ENCODE results near the gene RBM5. TPM values are rescaled to one million over a fixed set of nuclear protein-coding genes. Genes with fewer than 3 reads are reported as not detected.

The RBM5 gene
- total RNA-seq, 1 donor from 2014 or later: 213 TPM

DNA sequence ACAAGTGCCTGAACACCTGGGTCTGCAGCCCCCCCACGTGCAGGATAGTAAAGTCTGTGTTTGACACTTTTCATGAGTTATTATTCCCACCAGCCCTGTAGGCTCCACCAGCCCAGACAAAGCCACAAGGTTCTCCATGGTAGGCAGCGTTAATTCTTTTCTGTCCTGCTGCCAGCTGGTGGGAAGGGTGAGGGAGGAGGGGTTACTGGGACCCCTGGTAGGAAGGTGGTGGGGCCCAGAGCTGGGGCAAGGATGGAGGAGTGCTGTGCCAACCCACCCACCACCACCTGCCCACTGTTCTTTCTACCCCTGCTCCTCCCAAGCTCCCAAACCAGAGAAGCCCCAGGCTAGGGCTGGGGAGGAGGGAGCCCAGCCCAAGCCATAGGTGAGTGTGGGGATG is 45.6 kb downstream of the RBM5 start:
- no peaks in the 10 kb centered on the region for H3K9me3 Mint-ChIP-seq (ENCODE audit: unreplicated experiment)
- H3K27me3 Mint-ChIP-seq (ENCODE audit: unreplicated experiment): no peaks in the 10 kb centered on the region
- H3K27ac Mint-ChIP-seq (ENCODE audit: unreplicated experiment): no peak overlapping the region
- DNase-seq (ENCODE audit: extremely low spot score, unreplicated experiment): no peak
- TF ChIP-seq, protein P1, sequence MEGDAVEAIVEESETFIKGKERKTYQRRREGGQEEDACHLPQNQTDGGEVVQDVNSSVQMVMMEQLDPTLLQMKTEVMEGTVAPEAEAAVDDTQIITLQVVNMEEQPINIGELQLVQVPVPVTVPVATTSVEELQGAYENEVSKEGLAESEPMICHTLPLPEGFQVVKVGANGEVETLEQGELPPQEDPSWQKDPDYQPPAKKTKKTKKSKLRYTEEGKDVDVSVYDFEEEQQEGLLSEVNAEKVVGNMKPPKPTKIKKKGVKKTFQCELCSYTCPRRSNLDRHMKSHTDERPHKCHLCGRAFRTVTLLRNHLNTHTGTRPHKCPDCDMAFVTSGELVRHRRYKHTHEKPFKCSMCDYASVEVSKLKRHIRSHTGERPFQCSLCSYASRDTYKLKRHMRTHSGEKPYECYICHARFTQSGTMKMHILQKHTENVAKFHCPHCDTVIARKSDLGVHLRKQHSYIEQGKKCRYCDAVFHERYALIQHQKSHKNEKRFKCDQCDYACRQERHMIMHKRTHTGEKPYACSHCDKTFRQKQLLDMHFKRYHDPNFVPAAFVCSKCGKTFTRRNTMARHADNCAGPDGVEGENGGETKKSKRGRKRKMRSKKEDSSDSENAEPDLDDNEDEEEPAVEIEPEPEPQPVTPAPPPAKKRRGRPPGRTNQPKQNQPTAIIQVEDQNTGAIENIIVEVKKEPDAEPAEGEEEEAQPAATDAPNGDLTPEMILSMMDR (IDR thresholded peaks at IDR 0.05): no peak
- H3K4me1 Mint-ChIP-seq (ENCODE audit: unreplicated experiment): peaks cover 11% of the 10 kb centered on the region
- no peaks in the 10 kb centered on the region for H3K36me3 Mint-ChIP-seq (ENCODE audit: unreplicated experiment)
- no peak overlapping the region for H3K4me3 Mint-ChIP-seq (ENCODE audit: unreplicated experiment)

DNA sequence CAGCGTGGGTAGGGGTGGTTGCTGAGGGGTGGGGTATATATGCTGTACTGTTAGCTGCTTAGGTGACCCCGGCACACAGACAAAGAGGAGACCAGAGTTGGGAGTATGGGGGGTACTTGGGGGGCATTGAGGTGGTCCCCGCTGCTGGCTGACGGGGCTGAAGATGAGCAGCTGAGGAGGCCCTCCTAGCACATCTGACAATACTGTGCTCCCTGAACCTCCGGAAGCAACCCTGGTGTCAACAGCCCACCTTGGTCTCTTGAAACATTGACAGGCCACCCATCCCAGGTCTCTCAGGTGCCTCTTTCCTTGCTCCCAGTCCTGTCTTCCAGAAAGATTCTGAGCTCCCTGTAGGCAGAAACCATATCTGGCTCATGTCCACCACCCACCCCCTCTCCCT is 47.2 kb downstream of the RBM5 start:
- Mint-ChIP-seq H3K27me3 (ENCODE audit: unreplicated experiment) (peaks cover under 1% of the 10 kb centered on the region), H3K4me1 (ENCODE audit: unreplicated experiment) (peaks cover 11% of the 10 kb centered on the region), H3K27ac (ENCODE audit: unreplicated experiment) (no peak overlapping the region), H3K36me3 (ENCODE audit: unreplicated experiment) (no peaks in the 10 kb centered on the region), H3K9me3 (ENCODE audit: unreplicated experiment) (no peaks in the 10 kb centered on the region), H3K4me3 (ENCODE audit: unreplicated experiment) (no peak overlapping the region)
- TF ChIP-seq, protein P1 (IDR thresholded peaks at IDR 0.05): no peak
- no peak for DNase-seq (ENCODE audit: extremely low spot score, unreplicated experiment)

DNA sequence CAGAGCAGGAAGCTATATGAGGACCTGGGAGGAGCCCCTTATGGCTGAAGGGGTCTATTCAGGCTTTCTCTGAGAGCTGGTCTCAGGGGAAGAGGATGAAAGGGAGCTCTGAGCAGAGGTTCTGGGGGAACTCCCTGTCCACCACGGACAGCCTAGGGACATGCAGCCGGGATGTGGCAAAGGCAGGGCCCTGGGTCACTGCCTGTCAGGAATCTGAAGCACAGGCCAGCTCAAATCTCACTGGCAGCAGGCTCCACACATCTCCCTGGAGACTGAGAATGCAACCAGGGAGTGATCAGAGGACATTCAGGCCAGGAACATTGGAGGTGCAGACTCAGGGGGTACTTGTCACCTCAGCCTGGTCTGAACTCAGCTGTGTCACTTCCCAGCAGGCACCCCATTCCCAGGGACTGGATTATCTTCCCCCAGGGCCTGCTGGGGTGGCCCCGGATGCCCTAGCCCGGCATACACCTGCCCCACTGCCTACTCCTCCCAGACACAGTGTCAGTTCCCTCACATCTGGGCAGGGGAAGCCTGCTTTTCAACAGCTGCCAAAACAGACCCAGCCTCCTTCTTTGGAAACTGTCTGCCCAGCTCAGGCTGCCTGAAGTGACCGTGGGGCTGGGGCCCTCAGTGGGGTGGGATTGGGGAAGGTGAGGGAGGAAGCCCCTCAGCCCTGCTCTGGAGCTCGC is 48.1 kb downstream of the RBM5 start:
- DNase-seq (ENCODE audit: extremely low spot score, unreplicated experiment): no peak
- H3K27me3 Mint-ChIP-seq (ENCODE audit: unreplicated experiment): peaks cover 2% of the 10 kb centered on the region
- peaks cover 11% of the 10 kb centered on the region for H3K4me1 Mint-ChIP-seq (ENCODE audit: unreplicated experiment)
- H3K9me3 Mint-ChIP-seq (ENCODE audit: unreplicated experiment): no peaks in the 10 kb centered on the region
- no peaks in the 10 kb centered on the region for H3K36me3 Mint-ChIP-seq (ENCODE audit: unreplicated experiment)
- no peak overlapping the region for H3K27ac Mint-ChIP-seq (ENCODE audit: unreplicated experiment)
- H3K4me3 Mint-ChIP-seq (ENCODE audit: unreplicated experiment): no peak overlapping the region
- TF ChIP-seq, protein P1 (IDR thresholded peaks at IDR 0.05): no peak

DNA sequence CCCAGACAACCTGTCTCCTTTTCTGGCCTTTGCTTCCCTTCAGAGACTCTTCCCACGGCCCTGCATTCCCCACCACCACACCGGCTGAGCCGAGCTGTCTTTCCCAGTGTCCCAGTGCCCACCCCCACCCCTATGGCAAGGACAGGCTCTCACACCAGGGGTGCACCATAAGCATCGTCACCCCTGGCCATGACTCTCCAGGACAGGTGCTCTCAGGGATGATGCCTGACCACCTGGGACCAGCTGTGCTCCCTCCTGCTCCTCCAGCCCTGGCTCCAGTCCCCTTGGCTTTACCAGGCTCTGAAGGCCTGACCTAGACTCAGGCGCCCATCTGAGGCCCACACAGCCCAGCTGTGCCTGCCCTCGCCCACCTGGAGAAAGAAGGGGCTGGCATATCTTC is 48.8 kb downstream of the RBM5 start:
- Mint-ChIP-seq H3K27ac (ENCODE audit: unreplicated experiment) (no peak overlapping the region), H3K4me3 (ENCODE audit: unreplicated experiment) (no peak overlapping the region), H3K4me1 (ENCODE audit: unreplicated experiment) (peaks cover 11% of the 10 kb centered on the region), H3K27me3 (ENCODE audit: unreplicated experiment) (peaks cover 4% of the 10 kb centered on the region), H3K36me3 (ENCODE audit: unreplicated experiment) (no peaks in the 10 kb centered on the region), H3K9me3 (ENCODE audit: unreplicated experiment) (no peaks in the 10 kb centered on the region)
- TF ChIP-seq, protein P1 (IDR thresholded peaks at IDR 0.05): no peak
- no peak for DNase-seq (ENCODE audit: extremely low spot score, unreplicated experiment)

DNA sequence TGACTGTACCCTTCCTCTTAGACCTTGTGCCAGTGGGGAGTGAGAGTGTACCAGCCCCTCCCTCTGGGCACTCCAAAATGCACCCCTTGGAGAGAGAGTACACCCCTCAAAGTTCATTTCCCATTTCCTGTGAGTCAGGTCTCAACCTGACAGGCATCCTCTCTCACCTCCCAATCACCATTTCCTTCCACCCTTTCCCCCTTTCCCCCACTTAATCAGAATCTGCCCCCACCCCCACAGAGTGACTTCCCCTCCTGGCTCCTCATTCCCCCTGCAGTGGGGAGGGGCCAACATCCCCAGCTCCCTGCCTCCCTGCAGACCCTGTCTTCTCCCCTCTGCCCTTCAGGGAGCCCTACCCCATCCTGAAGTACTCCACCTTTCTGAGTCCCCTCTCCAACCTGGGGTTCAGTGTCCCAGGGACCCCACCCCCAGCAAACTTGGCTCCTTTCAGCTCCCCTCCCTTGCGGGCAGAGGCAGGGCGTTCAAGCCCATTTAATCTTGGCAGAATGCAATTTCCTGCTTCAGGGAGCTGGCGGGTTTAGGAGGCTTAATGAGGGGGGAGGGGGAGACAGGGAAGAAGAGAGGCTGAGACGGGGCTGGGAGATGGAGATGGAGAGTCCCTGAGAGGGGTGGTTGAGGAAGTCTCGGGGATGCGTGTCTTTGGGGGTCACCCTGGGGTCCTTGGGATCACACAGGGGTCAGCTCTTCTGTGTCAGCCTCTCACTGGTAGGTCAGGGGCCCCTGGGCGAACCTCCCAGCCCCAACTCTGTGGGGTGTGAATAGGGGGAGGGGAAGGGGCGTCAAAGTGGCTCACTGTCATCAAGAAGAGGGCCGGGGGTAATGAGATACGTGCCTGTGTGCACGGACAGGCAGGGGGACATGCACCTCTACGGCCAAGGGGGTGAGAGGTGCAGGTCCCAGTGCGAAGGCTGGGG is 49.8 kb downstream of the RBM5 start:
- Mint-ChIP-seq H3K27ac (ENCODE audit: unreplicated experiment) (no peak overlapping the region), H3K4me3 (ENCODE audit: unreplicated experiment) (no peak overlapping the region), H3K27me3 (ENCODE audit: unreplicated experiment) (peaks cover 4% of the 10 kb centered on the region), H3K36me3 (ENCODE audit: unreplicated experiment) (no peaks in the 10 kb centered on the region), H3K9me3 (ENCODE audit: unreplicated experiment) (no peaks in the 10 kb centered on the region), H3K4me1 (ENCODE audit: unreplicated experiment) (peaks cover 11% of the 10 kb centered on the region)
- TF ChIP-seq, protein P1 (IDR thresholded peaks at IDR 0.05): no peak
- DNase-seq (ENCODE audit: extremely low spot score, unreplicated experiment): no peak
